Activated CD8-positive, alpha-beta memory T cell treated with anti-CD3 and anti-CD28 coated beads, Interleukin-2, amount 50 U/mL, for 48 hours (primary cell): ENCODE data around the gene BSX.

Experiments
- DNase-seq: peaks from one replicate; pipeline ENCODE4 v3.0.0-alpha.2; 2020

BSX gene

GRCh38 chr11:122981388-122982264 is at the start of gene BSX:
TSS of gene BSX (minus strand) at chr11:122981834. CDS start at chr11:122981671, 163 bp downstream.
- peak; percentile 88 for DNase-seq

- DNase-seq, result no peak
Observed at GRCh38 chr11:123030517-123030916, 48.9 kb upstream of the BSX start.

GRCh38 chr11:123020968-123021367 is 39.3 kb upstream of the BSX start:
- DNase-seq, result no peak

GRCh38 chr11:123018702-123019101 is 37.1 kb upstream of the BSX start:
- DNase-seq, result no peak

- no peak for DNase-seq
Observed at GRCh38 chr11:123011510-123011909, 29.9 kb upstream of the BSX start.

GRCh38 chr11:123006860-123007542 is 25.4 kb upstream of the BSX start:
- no peak for DNase-seq

- no peak for DNase-seq
Observed at GRCh38 chr11:123000721-123001120, 19.1 kb upstream of the BSX start.

GRCh38 chr11:122998727-122999366 is 17.2 kb upstream of the BSX start:
- no peak for DNase-seq

GRCh38 chr11:122995526-122995925 is 13.9 kb upstream of the BSX start:
- DNase-seq, result no peak

- DNase-seq, result no peak
Observed at GRCh38 chr11:122984186-122985011, 2.8 kb upstream of the BSX start.

- no peak for DNase-seq
Observed at GRCh38 chr11:122983438-122984185, 2.0 kb upstream of the BSX start.

GRCh38 chr11:122979815-122980595 is 1.6 kb downstream of the BSX start:
- no peak for DNase-seq

GRCh38 chr11:122979103-122979814 is 2.4 kb downstream of the BSX start:
- no peak for DNase-seq

- no peak for DNase-seq
Observed at GRCh38 chr11:122978299-122978620, 3.4 kb downstream of the BSX start.

- DNase-seq, result no peak
Observed at GRCh38 chr11:122977470-122978298, 4.0 kb downstream of the BSX start.

GRCh38 chr11:122976734-122977469 is 4.7 kb downstream of the BSX start:
- DNase-seq, result no peak

GRCh38 chr11:122976061-122976733 is 5.4 kb downstream of the BSX start:
- DNase-seq, result no peak

GRCh38 chr11:122963961-122964360 is 17.7 kb downstream of the BSX start:
- no peak for DNase-seq
